Testis (tissue), 3 donors: ENCODE results near the gene FAM107B. TPM values are rescaled to one million over a fixed set of nuclear protein-coding genes. Genes with fewer than 3 reads are reported as not detected.

Experiments used
- DNase-seq: peaks from one replicate; pipeline ENCODE4 v3.0.0-alpha.2; 2019
- H3K27ac ChIP-seq, 2 donors: fragments of 200-600 bp; sonication (generic); one replicate each; pipeline ENCODE4 v1.5.1; 2019
- H3K27me3 ChIP-seq: fragments of 200-600 bp; sonication (generic); one replicate; pipeline ENCODE4 v1.5.1; 2019
- H3K36me3 ChIP-seq: fragments of 200-600 bp; sonication (generic); one replicate; pipeline ENCODE4 v1.5.1; 2017; ENCODE audit warnings: low read depth; ENCODE audit errors: missing control alignments
- H3K4me1 ChIP-seq: fragments of 200-600 bp; sonication (generic); one replicate; pipeline ENCODE4 v1.5.1; 2019
- H3K4me3 ChIP-seq, 2 donors: fragments of 200-600 bp; sonication (generic); one replicate each; pipeline ENCODE4 v1.5.1; 2017 to 2019
- H3K9me3 ChIP-seq: fragments of 200-600 bp; sonication (generic); one replicate; pipeline ENCODE4 v1.5.1; 2017
- POLR2A ChIP-seq: fragments of 450-650 bp; IDR thresholded peaks from one replicate; pipeline ENCODE4 v1.6.1; 2017; ENCODE audit warnings: antibody characterized with exemption, mild to moderate bottlenecking, moderate library complexity
- WGBS, 2 donors: methylation state at CpG; one replicate each; pipeline ENCODE4 v1.1.5; 2018; 5-methylcytosine and 5-hydroxymethylcytosine counted together
- intact Hi-C: fragments of 100-400 bp; cut with DNase I; formaldehyde crosslinking; loops from one replicate; pipeline ENCODE4 v1.15.1; 2023; ENCODE audit warnings: low total_unique reads
- polyA plus RNA-seq: library from polyadenylated mRNA; stranded (reverse); fragments of 350-450 nt; fragmentation: Illumina TruSeq; extraction: RNeasy Lipid Tissue Mini Kit (QIAGEN cat#74804); gene quantifications from one replicate; pipeline ENCODE4 v1.2.3, GENCODE V29; 2014; ENCODE audit warnings: low read depth, low replicate concordance; ENCODE audit not compliant: insufficient read depth
- total RNA-seq, 2 donors: library from RNA; depleted of rRNA; stranded (reverse); fragments of >200 nt; gene quantifications; one replicate each; pipeline ENCODE4 v1.2.3, GENCODE V29; 2016
- TF ChIP-seq, protein P1 (sequence below), 3 experiments: fragments of 450-650 bp in 2 of 3; fragments of 200-600 bp in 1 of 3; sonication (generic) in 1 of 3; IDR thresholded peaks; one replicate each; pipeline ENCODE4 v1.5.1; 2016 to 2019; ENCODE audit warnings: antibody characterized with exemption in 3 of 3, mild to moderate bottlenecking in 2 of 3, moderate library complexity in 1 of 3

FAM107B gene
- total and polyA plus RNA-seq, 3 donors from 2014 or later = 71.7 to 89.5 (median 82.8) TPM

GRCh38 chr10:14665865-14666857, 108.5 kb downstream of the FAM107B start:
- no peak for TF ChIP-seq POLR2A
- TF ChIP-seq, protein P1, sequence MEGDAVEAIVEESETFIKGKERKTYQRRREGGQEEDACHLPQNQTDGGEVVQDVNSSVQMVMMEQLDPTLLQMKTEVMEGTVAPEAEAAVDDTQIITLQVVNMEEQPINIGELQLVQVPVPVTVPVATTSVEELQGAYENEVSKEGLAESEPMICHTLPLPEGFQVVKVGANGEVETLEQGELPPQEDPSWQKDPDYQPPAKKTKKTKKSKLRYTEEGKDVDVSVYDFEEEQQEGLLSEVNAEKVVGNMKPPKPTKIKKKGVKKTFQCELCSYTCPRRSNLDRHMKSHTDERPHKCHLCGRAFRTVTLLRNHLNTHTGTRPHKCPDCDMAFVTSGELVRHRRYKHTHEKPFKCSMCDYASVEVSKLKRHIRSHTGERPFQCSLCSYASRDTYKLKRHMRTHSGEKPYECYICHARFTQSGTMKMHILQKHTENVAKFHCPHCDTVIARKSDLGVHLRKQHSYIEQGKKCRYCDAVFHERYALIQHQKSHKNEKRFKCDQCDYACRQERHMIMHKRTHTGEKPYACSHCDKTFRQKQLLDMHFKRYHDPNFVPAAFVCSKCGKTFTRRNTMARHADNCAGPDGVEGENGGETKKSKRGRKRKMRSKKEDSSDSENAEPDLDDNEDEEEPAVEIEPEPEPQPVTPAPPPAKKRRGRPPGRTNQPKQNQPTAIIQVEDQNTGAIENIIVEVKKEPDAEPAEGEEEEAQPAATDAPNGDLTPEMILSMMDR (IDR thresholded peaks at IDR 0.05) = no peak

GRCh38 chr10:14665304-14665703, 109.4 kb downstream of the FAM107B start:
- Histone ChIP-seq H3K4me3 (no peak overlapping the region), H3K4me1 (no peaks in the 10 kb centered on the region), H3K27me3 (no peaks in the 10 kb centered on the region), H3K27ac (no peak overlapping the region), H3K36me3 (no peaks in the 10 kb centered on the region), H3K9me3 (no peaks in the 10 kb centered on the region)
- DNase-seq = no peak
- intact Hi-C loops = no loop called here
- TF ChIP-seq, protein P1 (IDR thresholded peaks at IDR 0.05) = no peak
- no peak for TF ChIP-seq POLR2A
- WGBS, 2 donors = 10 to 33% methylated on average over 1 of the region's 1 CpG

More at GRCh38 chr10:14665865-14666857, 108.5 kb downstream of the FAM107B start:
- no peaks in the 10 kb centered on the region for H3K36me3 ChIP-seq
- no peak overlapping the region for H3K27ac ChIP-seq
- no peaks in the 10 kb centered on the region for H3K9me3 ChIP-seq
- no peak for DNase-seq
- no peaks in the 10 kb centered on the region for H3K27me3 ChIP-seq
- H3K4me3 ChIP-seq = no peak overlapping the region
- 86 to 88% methylated on average over 6 of the region's 6 CpGs for WGBS, 2 donors
- intact Hi-C loops = no loop called here
- H3K4me1 ChIP-seq = no peaks in the 10 kb centered on the region

DNA sequence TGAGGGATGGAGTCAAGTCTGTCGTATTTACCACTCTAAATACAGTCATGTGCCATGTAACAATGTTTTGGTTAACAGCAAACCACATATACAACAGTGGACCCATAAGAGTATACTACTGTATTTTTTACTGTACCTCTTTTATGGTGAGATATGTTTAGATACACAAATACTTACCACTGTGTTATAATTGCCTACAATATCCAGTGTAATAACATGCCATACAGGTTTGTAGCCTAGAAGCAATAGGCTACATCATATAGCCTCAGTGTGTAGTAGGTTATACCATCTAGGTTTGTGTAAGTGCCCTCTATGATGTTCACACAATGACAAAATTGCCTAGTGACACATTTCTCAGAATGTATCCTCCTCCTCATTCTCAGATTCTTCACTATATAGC, 110.4 kb downstream of the FAM107B start:
- Histone ChIP-seq H3K36me3 (no peaks in the 10 kb centered on the region), H3K4me1 (no peaks in the 10 kb centered on the region), H3K27me3 (no peaks in the 10 kb centered on the region), H3K27ac (no peak overlapping the region), H3K9me3 (no peaks in the 10 kb centered on the region), H3K4me3 (no peak overlapping the region)
- no peak for DNase-seq
- TF ChIP-seq, protein P1 (IDR thresholded peaks at IDR 0.05) = no peak
- TF ChIP-seq POLR2A = no peak
- 90 to 93% methylated on average over 1 of the region's 1 CpG for WGBS, 2 donors
- intact Hi-C loops = no loop called here

DNA sequence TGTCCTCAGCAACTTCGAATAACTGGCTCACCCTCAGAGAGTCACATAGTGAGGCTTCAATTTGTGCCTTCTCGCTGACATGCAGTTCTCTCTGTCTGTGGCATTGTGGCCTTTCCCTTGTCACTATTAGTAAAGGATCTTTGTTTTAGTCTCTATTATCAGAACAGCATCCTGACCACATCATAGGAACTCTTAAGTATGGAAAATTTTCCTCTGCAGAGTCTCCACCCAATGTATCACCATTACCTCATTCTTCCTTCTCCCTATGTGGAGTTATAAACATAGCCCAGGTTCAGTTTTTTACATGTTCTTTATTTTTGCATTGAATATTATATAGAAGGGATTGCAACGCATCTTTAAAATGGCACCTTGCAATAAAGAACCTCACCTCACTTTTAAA, 112.9 kb downstream of the FAM107B start:
- 96% methylated on average over 3 of the region's 3 CpGs for WGBS, 2 donors
- H3K36me3 ChIP-seq = no peaks in the 10 kb centered on the region
- intact Hi-C loops = no loop called here

More for the DNA sequence above, 112.9 kb downstream of the FAM107B start:
- H3K27me3 ChIP-seq = no peaks in the 10 kb centered on the region
- H3K9me3 ChIP-seq = no peaks in the 10 kb centered on the region
- no peak overlapping the region for H3K4me3 ChIP-seq
- TF ChIP-seq POLR2A = no peak
- TF ChIP-seq, protein P1 (IDR thresholded peaks at IDR 0.05) = no peak
- no peak for DNase-seq
- no peaks in the 10 kb centered on the region for H3K4me1 ChIP-seq
- no peak overlapping the region for H3K27ac ChIP-seq
